HEK293 (cell line): ENCODE measurements around the gene BCL11B.
A peak's percentile ranks its signal among the peaks of the same experiment; 100 is the strongest.

Experiments used
- CTCF ChIA-PET: fragments of 350-600 bp; formaldehyde crosslinking; extraction: SDS; loops from one replicate; lab custom pipeline; 2021; ENCODE audit warnings: antibody characterized with exemption; lab: Yijun Ruan, JAX
- POLR2A ChIA-PET: fragments of 300-600 bp; formaldehyde crosslinking; extraction: SDS; loops from one replicate; lab custom pipeline; 2020; ENCODE audit warnings: antibody characterized with exemption, inconsistent platforms; lab: Yijun Ruan, JAX
- H3K27ac ChIP-seq: fragments of 200-500 bp; sonication (Bioruptor generic); 2 replicates; pipeline ENCODE4 v1.5.1; 2014; ENCODE audit warnings: low read depth, low read length, control low read depth, inconsistent platforms; ENCODE audit errors: extremely low read depth
- H3K36me3 ChIP-seq, 2 experiments: fragments of 200-500 bp in 1 of 2; sonication (Bioruptor generic) in 1 of 2; 1 replicate in 1 of 2; 2 replicates in 1 of 2; pipeline ENCODE4 v1.5.1; 2014 to 2017; ENCODE audit warnings: inconsistent platforms in 2 of 2, low read length in 2 of 2; ENCODE audit not compliant: control insufficient read depth in 2 of 2, insufficient read depth in 1 of 2
- H3K4me1 ChIP-seq: fragments of 200-500 bp; sonication (Bioruptor generic); 2 replicates; pipeline ENCODE4 v1.5.1; 2014; ENCODE audit warnings: mild to moderate bottlenecking, low read length, inconsistent platforms; ENCODE audit not compliant: control insufficient read depth, insufficient read depth
- H3K4me3 ChIP-seq: 2 replicates; pipeline ENCODE4 v1.5.1; 2011; ENCODE audit warnings: low read depth, mild to moderate bottlenecking, control low read depth, low read length, moderate library complexity
- H3K9me3 ChIP-seq: fragments of 200-500 bp; sonication (Bioruptor generic); 2 replicates; pipeline ENCODE4 v1.5.1; 2014; ENCODE audit warnings: low read depth, low read length, inconsistent platforms; ENCODE audit not compliant: control insufficient read depth, insufficient read depth
- EGR2 ChIP-seq: fragments of 450-650 bp; formaldehyde crosslinking; IDR thresholded peaks from 2 replicates; pipeline ENCODE4 v1.5.1; 2016; ENCODE audit warnings: low read depth, missing biosample characterization, missing genetic modification characterization
- IKZF3 ChIP-seq: fragments of 450-650 bp; IDR thresholded peaks from 2 replicates; pipeline ENCODE4 v1.5.0; 2018; ENCODE audit warnings: missing biosample characterization, mild to moderate bottlenecking, missing genetic modification characterization, moderate library complexity
- KLF8 ChIP-seq: fragments of 450-650 bp; formaldehyde crosslinking; IDR thresholded peaks from 2 replicates; pipeline ENCODE4 v1.5.1; 2016; ENCODE audit warnings: missing biosample characterization, missing genetic modification characterization
- OVOL3 ChIP-seq: fragments of 450-650 bp; formaldehyde crosslinking; IDR thresholded peaks from 2 replicates; pipeline ENCODE4 v1.5.1; 2016; ENCODE audit warnings: missing biosample characterization, missing genetic modification characterization
- PRDM10 ChIP-seq: fragments of 450-650 bp; formaldehyde crosslinking; IDR thresholded peaks from 2 replicates; pipeline ENCODE4 v1.5.1; 2016; ENCODE audit warnings: missing biosample characterization, missing genetic modification characterization
- PRDM6 ChIP-seq: fragments of 450-650 bp; formaldehyde crosslinking; IDR thresholded peaks from 2 replicates; pipeline ENCODE4 v1.5.1; 2017; ENCODE audit warnings: missing biosample characterization, missing genetic modification characterization
- SALL2 ChIP-seq: fragments of 450-650 bp; formaldehyde crosslinking; IDR thresholded peaks from 2 replicates; pipeline ENCODE4 v1.5.0; 2017; ENCODE audit warnings: missing biosample characterization, mild to moderate bottlenecking, missing genetic modification characterization, borderline replicate concordance
- SETDB1 ChIP-seq: IDR thresholded peaks from one replicate; pipeline ENCODE4 v1.6.1; 2017; ENCODE audit warnings: mild to moderate bottlenecking, low read length, moderate library complexity, mixed read lengths; ENCODE audit not compliant: insufficient read length
- WT1 ChIP-seq: fragments of 450-650 bp; formaldehyde crosslinking; IDR thresholded peaks from 2 replicates; pipeline ENCODE4 v1.5.1; 2016; ENCODE audit warnings: missing biosample characterization, missing genetic modification characterization
- ZFHX2 ChIP-seq: fragments of 450-650 bp; formaldehyde crosslinking; conservative IDR thresholded peaks from 2 replicates; pipeline ENCODE4 v1.5.1; 2016; ENCODE audit warnings: missing biosample characterization, missing genetic modification characterization
- ZNF132 ChIP-seq: fragments of 450-650 bp; formaldehyde crosslinking; IDR thresholded peaks from 2 replicates; pipeline ENCODE4 v1.5.1; 2017; ENCODE audit warnings: missing biosample characterization, missing genetic modification characterization, borderline replicate concordance
- ZNF18 ChIP-seq: fragments of 450-650 bp; formaldehyde crosslinking; IDR thresholded peaks from 2 replicates; pipeline ENCODE4 v1.5.1; 2016; ENCODE audit warnings: missing biosample characterization, missing genetic modification characterization
- ZNF221 ChIP-seq: fragments of 450-650 bp; formaldehyde crosslinking; IDR thresholded peaks from 2 replicates; pipeline ENCODE4 v1.5.1; 2017; ENCODE audit warnings: missing biosample characterization, missing genetic modification characterization, borderline replicate concordance
- ZNF274 ChIP-seq, 2 experiments: fragments of 200-500 bp in 1 of 2; fragments of 450-650 bp in 1 of 2; sonication (Bioruptor generic) in 1 of 2; formaldehyde crosslinking in 1 of 2; IDR thresholded peaks; 2 replicates each; pipeline versions ENCODE4 v1.5.1 to v1.6.1; 2014 to 2016; ENCODE audit warnings: borderline replicate concordance in 1 of 2, inconsistent platforms in 1 of 2, low read length in 1 of 2, missing biosample characterization in 1 of 2, missing genetic modification characterization in 1 of 2
- ZNF398 ChIP-seq: fragments of 450-650 bp; formaldehyde crosslinking; IDR thresholded peaks from 2 replicates; pipeline ENCODE4 v1.5.1; 2017; ENCODE audit warnings: missing biosample characterization, missing genetic modification characterization
- ZNF426 ChIP-seq: fragments of 450-650 bp; formaldehyde crosslinking; IDR thresholded peaks from 2 replicates; pipeline ENCODE4 v1.5.1; 2017; ENCODE audit warnings: missing biosample characterization, missing genetic modification characterization, mild to moderate bottlenecking, inconsistent platforms, moderate library complexity
- ZNF654 ChIP-seq: fragments of 450-650 bp; formaldehyde crosslinking; IDR thresholded peaks from 2 replicates; pipeline ENCODE4 v1.5.1; 2016; ENCODE audit warnings: low read depth, missing biosample characterization, missing genetic modification characterization
- ZNF660 ChIP-seq: fragments of 450-650 bp; IDR thresholded peaks from 2 replicates; pipeline ENCODE4 v1.5.1; 2018; ENCODE audit warnings: missing biosample characterization, mild to moderate bottlenecking, missing genetic modification characterization
- ZNF664 ChIP-seq: fragments of 450-650 bp; formaldehyde crosslinking; IDR thresholded peaks from 2 replicates; pipeline ENCODE4 v1.5.1; 2016; ENCODE audit warnings: missing biosample characterization, missing genetic modification characterization
- ZNF747 ChIP-seq: fragments of 450-650 bp; formaldehyde crosslinking; IDR thresholded peaks from 2 replicates; pipeline ENCODE4 v1.5.1; 2016; ENCODE audit warnings: missing biosample characterization, missing genetic modification characterization
- ZNF785 ChIP-seq: fragments of 450-650 bp; formaldehyde crosslinking; IDR thresholded peaks from 2 replicates; pipeline ENCODE4 v1.5.1; 2016; ENCODE audit warnings: missing biosample characterization, missing genetic modification characterization
- ZNF843 ChIP-seq: fragments of 450-650 bp; formaldehyde crosslinking; IDR thresholded peaks from 2 replicates; pipeline ENCODE4 v1.5.1; 2016; ENCODE audit warnings: missing biosample characterization, missing genetic modification characterization

BCL11B gene

GRCh38 chr14:99321236-99321925 is 49.4 kb upstream of the BCL11B start:
- no peaks in the 10 kb centered on the region for H3K36me3 ChIP-seq
- H3K27ac ChIP-seq: no peak overlapping the region
- H3K4me3 ChIP-seq: no peak overlapping the region
- H3K4me1 ChIP-seq: no peaks in the 10 kb centered on the region
- TF ChIP-seq ZNF426 (tag by site-specific recombination) (no peak), ZNF664 (tag by site-specific recombination) (no peak), WT1 (tag by site-specific recombination) (no peak), ZNF785 (tag by site-specific recombination) (no peak), SETDB1 (no peak), ZNF221 (no peak), ZNF274 (IDR thresholded peaks at IDR 0.05; ENCODE audit: low read length) (no peak), ZNF274 (tag by site-specific recombination; IDR thresholded peaks at IDR 0.05; ENCODE audit: borderline replicate concordance) (no peak), ZNF132 (tag by site-specific recombination) (no peak), IKZF3 (tag by site-specific recombination) (no peak), PRDM10 (tag by site-specific recombination) (no peak), ZNF843 (no peak), OVOL3 (tag by site-specific recombination) (no peak), KLF8 (tag by site-specific recombination) (no peak), PRDM6 (tag by site-specific recombination) (no peak), ZNF654 (tag by site-specific recombination) (no peak), SALL2 (tag by site-specific recombination) (peak; percentile 37; the same call in 1 of the 2 replicates), EGR2 (peak; percentile 98), ZNF747 (tag by site-specific recombination) (no peak), ZNF660 (tag by site-specific recombination) (no peak), ZNF398 (no peak), ZFHX2 (tag by site-specific recombination) (peak; percentile 99), ZNF18 (peak; percentile 84)
- TF ChIP-seq, all 188 proteins: peak for 4
- ChIA-PET CTCF (interaction anchor here (0.6 to 2.8 kb wide), 6 partner anchors 10 to 95 kb away, joined by 3 to 39 read pairs (median 8); no protein-coding TSS in a partner anchor), POLR2A (no interaction called here)
- no peaks in the 10 kb centered on the region for H3K9me3 ChIP-seq
